Fibroblast of the aortic adventitia (primary cell): ENCODE data around the gene CHRND. TPM values are rescaled to one million over a fixed set of nuclear protein-coding genes. Genes with fewer than 3 reads are reported as not detected.

Experiments used
- DNase-seq: peaks from one replicate; pipeline ENCODE4 v3.0.0-alpha.2; 2010; ENCODE audit warnings: low read depth
- H3K4me3 ChIP-seq: 2 replicates; pipeline ENCODE4 v1.5.1; 2011; ENCODE audit warnings: low read depth, mild to moderate bottlenecking, control low read depth, low read length, moderate library complexity
- CTCF ChIP-seq: IDR thresholded peaks from 2 replicates; pipeline ENCODE4 v1.5.1; 2011; ENCODE audit warnings: mild to moderate bottlenecking, low read length, control low read depth, inconsistent platforms; ENCODE audit not compliant: insufficient read depth
- total RNA-seq: library from RNA; depleted of rRNA; stranded (reverse); fragments of >200 nt; gene quantifications from 2 replicates; pipeline ENCODE4 v1.2.3, GENCODE V29; 2012; ENCODE audit warnings: low replicate concordance

Gene CHRND
- total RNA-seq, 1 donor = not detected

- no peak overlapping the region for H3K4me3 ChIP-seq
- TF ChIP-seq CTCF = no peak
- no peak for DNase-seq
These were observed 45.5 kb upstream of the CHRND start for GRCh38 chr2:232480201-232481190.

GRCh38 chr2:232481322-232482140, 44.4 kb upstream of the CHRND start:
- DNase-seq = no peak

GRCh38 chr2:232482301-232483238, 43.4 kb upstream of the CHRND start:
- no peak overlapping the region for H3K4me3 ChIP-seq
- DNase-seq = no peak
- no peak for TF ChIP-seq CTCF

More at GRCh38 chr2:232481322-232482140, 44.4 kb upstream of the CHRND start:
- TF ChIP-seq CTCF = no peak
- no peak overlapping the region for H3K4me3 ChIP-seq

- DNase-seq = no peak
- TF ChIP-seq CTCF = no peak
These were observed 42.5 kb upstream of the CHRND start for GRCh38 chr2:232483311-232483922.

GRCh38 chr2:232483923-232484627, 41.9 kb upstream of the CHRND start:
- H3K4me3 ChIP-seq = no peak overlapping the region
- no peak for TF ChIP-seq CTCF
- DNase-seq = no peak

More at GRCh38 chr2:232483311-232483922, 42.5 kb upstream of the CHRND start:
- H3K4me3 ChIP-seq = no peak overlapping the region
